Germinal center (tissue), 1 donor: ENCODE results near the gene DNM3.

Source experiments
- DNase-seq: peaks from one replicate; pipeline ENCODE4 v3.0.0; 2012; ENCODE audit warnings: mixed read lengths, low spot score

The DNM3 gene

GRCh38 chr1:172107316-172107975 lies 266.1 kb downstream of the DNM3 start:
- no peak for DNase-seq

- no peak for DNase-seq
Observed at GRCh38 chr1:172108161-172108893, 267.0 kb downstream of the DNM3 start.

- no peak for DNase-seq
Observed at GRCh38 chr1:172109359-172109758, 268.1 kb downstream of the DNM3 start.

GRCh38 chr1:172112576-172112975 lies 271.3 kb downstream of the DNM3 start:
- no peak for DNase-seq

- no peak for DNase-seq
Observed at GRCh38 chr1:172117800-172118199, 276.5 kb downstream of the DNM3 start.

GRCh38 chr1:172118618-172119017 lies 277.3 kb downstream of the DNM3 start:
- DNase-seq, result no peak

- no peak for DNase-seq
Observed at GRCh38 chr1:172119184-172119583, 277.9 kb downstream of the DNM3 start.

GRCh38 chr1:172120381-172120780 lies 279.1 kb downstream of the DNM3 start:
- DNase-seq, result no peak

- DNase-seq, result no peak
Observed at GRCh38 chr1:172121081-172121717, 279.9 kb downstream of the DNM3 start.

- DNase-seq, result no peak
Observed at GRCh38 chr1:172122381-172122780, 281.1 kb downstream of the DNM3 start.

- no peak for DNase-seq
Observed at GRCh38 chr1:172125250-172125649, 284.0 kb downstream of the DNM3 start.

GRCh38 chr1:172125812-172126430 lies 284.6 kb downstream of the DNM3 start:
- DNase-seq, result no peak

GRCh38 chr1:172132836-172133235 lies 291.5 kb downstream of the DNM3 start:
- no peak for DNase-seq

- DNase-seq, result no peak
Observed at GRCh38 chr1:172134087-172134731, 292.9 kb downstream of the DNM3 start.

GRCh38 chr1:172135076-172135672 lies 293.9 kb downstream of the DNM3 start:
- DNase-seq, result peak; percentile 22

GRCh38 chr1:172135978-172136610 lies 294.8 kb downstream of the DNM3 start:
- no peak for DNase-seq

- no peak for DNase-seq
Observed at GRCh38 chr1:172136925-172137324, 295.6 kb downstream of the DNM3 start.

- DNase-seq, result no peak
Observed at GRCh38 chr1:172137703-172138454, 296.6 kb downstream of the DNM3 start.

- no peak for DNase-seq
Observed at GRCh38 chr1:172138634-172139033, 297.3 kb downstream of the DNM3 start.

GRCh38 chr1:172139196-172139595 lies 297.9 kb downstream of the DNM3 start:
- no peak for DNase-seq

- no peak for DNase-seq
Observed at GRCh38 chr1:172140072-172140471, 298.8 kb downstream of the DNM3 start.
